HG03103 (cell line): ENCODE results near the gene ZNF446.
"Not testable (repeated sequence)": the region's sequence is repeated elsewhere in the genome, so short reads cannot be mapped to it uniquely, and the experiment has no call there.

ENCODE experiments used
- ATAC-seq: cut with Tn5 transposase; IDR thresholded peaks from one replicate; pipeline ENCODE4 v1.9.1; 2021; ENCODE audit warnings: low read depth; ENCODE audit not compliant: unreplicated experiment

Gene ZNF446

DNA sequence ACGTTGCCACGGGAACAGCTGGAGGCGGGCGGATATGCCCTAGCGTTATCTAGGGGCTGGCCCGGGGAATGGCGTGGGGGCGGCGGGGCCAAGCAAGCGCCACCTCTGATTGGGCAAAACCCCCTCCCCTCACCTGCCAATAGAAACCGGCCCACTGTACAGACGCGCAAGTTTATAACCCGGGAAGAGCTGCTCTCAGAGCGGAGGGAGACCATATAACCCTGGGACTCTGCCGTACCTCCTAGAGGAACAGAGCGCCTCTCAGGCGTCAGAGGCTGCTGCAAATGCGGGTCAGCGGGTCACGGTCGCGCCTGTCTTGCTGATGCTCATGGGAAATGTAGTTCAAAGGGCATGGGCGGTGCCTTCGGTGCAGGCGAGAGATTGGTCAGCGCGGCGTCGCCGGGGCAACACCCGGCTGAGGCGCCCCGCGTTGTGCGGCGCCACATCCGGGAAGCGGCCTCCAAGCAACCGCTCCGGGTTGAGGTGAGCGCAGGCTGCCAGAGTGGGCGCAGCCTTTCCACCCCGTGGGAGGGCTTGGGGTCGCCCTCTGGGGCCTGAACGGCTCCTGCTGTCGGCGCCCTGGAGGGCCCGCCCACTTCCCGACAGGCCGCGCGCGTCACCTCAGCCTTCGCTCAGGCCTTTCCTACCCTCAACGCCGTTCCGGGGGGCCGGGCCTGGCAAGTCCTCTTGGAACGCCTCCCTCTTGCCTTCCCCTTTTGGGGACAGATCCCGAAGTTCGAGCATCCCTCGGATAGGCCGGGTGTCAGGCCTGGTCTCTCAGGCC is at the start of gene ZNF446:
Gene ZNF446, plus strand, starts transcription at position 639 of the 784 bp plus-strand sequence. CDS start 867 bp downstream, outside the sequence.
- ATAC-seq, result peak; percentile 80

DNA sequence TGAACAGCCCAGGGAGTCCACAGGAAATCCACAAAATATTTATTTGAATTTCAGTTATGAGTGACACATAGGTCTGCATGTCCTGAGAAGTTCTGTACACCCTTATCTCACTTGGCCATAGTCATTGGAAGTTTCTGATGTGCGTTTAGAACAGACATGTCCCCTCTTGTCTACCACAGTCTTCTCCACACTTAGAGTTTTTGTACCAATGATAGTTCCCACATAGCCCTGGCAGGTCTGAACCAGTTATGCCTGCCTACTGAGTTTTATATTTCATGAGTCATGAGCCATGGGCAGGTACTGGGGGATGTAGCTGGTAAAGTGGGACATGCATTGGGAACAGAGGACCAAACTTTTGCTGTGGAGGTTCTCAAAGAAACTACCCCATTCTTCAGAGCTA is 47.5 kb upstream of the ZNF446 start:
- no peak for ATAC-seq

DNA sequence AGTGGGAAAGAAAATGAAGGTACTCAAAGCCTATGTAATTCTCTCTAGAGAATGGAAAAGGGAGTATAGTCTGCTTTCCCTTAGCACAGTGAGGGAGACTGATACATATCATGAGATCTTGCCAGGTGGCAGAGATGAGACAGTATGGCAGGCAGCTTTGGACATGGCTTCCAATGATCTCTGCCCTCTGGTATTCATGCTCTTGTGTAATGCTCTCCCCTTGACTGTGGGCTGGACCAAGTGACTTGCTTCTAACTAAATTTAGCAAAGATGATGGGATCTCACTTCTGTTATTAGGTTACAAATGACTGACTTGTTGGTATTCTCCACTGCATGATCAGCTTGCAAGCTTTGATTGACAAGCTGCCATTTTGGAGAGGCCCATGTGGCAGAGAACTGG is 46.4 kb upstream of the ZNF446 start:
- ATAC-seq, result no peak

GRCh38 chr19:58434217-58434616 is 41.9 kb upstream of the ZNF446 start:
- ATAC-seq, result no peak

DNA sequence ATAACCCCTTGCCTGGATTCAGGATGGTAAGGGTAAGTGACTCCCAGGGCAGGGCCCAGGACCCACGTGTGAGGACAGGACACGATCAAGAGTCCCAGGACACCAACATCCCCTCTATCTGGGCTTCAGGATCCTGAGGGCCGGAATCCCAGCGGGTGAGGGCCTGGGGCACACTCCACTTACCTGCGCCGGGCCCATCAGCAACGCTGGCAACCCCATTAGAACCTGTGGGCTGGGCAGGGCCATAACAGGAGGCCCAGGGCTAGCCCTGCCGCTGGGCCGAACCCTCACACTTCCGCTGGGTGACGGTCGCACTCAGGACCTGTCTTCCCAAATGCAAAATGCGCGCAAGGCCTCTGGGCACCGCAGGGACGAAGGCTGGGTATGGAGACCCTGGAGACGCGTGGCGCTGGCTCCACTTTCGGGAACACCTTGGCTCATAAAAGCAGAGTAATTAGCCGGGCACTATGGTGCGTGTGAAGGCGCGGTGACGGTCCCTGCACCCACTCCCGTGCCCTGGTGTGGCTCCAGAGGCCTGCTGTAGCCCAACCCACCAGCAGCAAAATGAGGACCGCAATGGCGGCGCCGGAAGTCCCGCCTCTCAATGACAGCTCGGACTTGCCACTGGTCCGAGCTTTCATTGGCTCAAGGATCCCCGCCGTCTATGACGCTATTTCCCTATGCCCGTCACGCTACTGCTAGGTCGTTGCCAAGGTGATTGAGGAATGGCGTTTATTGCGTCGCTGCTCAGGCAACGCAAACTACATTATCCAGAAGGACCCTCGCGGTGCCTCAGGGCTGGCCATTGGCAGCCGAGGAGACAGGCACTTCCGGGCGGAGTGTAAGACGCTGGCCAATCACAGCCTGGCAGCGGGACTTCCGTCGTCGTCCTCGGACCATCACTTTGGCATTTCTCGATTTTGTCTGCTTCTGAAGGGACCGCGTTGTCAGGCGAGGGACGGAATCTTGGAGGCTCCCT is 36.3 kb upstream of the ZNF446 start, which contains the start of gene ZNF132:
Gene ZNF132, minus strand, starts transcription at position 578 of the 979 bp plus-strand sequence. Its CDS starts 332 bp downstream, at position 246.
- peak; percentile 95 for ATAC-seq

DNA sequence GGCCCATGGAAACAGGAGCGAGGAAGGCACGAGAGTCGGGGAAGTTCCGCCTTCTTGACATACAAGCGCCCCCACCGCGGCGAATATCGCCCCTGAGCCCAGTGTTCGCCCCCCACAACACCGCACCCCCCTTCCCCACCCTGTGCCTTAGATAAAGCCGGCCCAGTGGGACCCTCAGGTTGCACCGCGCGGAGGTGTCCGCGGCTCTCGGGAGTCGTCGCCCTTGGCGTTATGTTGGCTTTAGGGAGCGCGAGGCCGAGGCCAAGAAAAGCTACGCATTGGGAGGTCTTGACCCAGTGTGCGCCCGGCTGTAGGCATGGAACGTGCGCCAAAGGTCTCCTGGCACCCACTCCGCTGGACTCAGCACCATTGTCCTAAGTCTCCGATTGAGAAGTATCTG is 35.6 kb upstream of the ZNF446 start:
- ATAC-seq, result no peak

DNA sequence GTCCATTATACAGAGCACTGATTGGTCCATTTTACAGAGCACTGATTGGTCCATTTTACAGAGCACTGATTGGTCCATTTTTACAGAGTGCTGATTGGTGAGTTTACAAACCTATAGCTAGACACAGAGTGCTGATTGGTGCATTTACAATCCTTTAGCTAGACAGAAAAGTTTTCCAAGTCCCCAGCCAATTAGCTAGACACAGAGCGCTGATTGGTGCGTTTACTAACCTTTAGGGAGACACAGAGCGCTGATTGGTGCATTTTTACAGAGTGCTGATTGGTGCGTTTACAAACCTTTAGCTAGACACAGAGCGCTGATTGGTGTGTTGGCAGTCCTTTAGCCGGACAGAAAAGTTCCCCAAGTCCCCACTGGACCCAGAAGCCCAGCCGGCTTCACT is 33.2 kb upstream of the ZNF446 start:
- not testable (repeated sequence) for ATAC-seq

DNA sequence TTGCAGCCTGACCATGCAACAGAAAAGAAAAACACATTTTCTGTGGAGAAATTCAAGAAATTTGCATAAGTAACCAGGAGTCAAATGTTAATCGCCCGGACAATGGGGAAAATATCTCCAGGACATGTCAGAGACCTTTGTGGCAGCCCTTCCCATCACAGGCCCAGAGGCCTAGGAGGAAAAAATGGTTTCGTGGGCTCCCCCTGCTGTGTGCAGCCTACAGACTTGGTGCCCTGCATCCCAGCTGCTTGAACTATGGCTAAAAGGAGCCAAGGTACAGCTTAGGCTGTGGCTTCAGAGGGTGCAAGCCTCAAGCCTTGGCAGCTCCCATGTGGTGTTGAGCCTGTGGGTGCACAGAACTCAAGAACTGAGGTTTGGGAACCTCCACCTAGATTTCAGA is 27.3 kb upstream of the ZNF446 start:
- ATAC-seq, result not testable (repeated sequence)

- not testable (repeated sequence) for ATAC-seq
Observed at GRCh38 chr19:58449980-58450379, 26.2 kb upstream of the ZNF446 start.

- peak; percentile 12 for ATAC-seq
Observed at GRCh38 chr19:58450856-58451357, 25.2 kb upstream of the ZNF446 start.

DNA sequence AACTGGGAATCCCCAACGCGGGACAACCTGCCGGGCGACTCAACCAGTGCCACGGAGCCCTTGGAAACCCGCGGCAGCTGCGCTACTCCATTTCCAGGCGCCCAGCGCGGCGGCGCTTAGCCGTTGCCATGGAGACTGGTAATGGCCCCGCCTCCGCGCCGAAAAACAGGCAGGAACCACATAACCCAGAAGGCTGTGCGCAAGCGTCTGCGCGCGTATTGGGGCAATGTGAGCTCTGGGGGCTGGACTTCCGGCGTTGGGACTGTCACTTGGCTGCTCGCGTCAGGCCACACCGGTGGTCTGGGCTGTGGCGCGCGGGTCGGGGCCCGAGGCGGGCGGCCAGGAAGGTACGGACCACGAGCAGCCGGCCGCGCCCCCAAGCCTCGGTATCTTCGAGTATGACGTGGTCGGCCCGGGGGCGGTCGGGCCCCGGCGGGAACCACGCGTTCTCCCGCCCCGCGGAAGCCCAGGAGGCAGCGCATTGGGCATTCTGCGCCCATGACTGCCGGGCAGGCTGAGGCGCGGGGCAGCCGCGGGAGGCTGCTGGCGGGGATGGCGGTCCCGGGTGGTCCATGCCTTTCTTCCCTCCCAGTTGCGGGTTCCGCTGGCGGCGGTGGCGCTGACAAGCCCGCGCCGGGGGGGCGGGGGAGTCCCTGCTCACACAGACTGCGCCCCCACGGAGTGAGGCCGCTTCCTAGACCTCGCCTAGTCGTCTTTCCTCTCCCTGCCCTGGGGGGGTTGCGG is 24.6 kb upstream of the ZNF446 start, which contains the start of gene ZNF324B:
Gene ZNF324B, plus strand, starts transcription at position 265 of the 744 bp plus-strand sequence. CDS start 2,080 bp downstream, outside the sequence.
- peak; percentile 92 for ATAC-seq

- no peak for ATAC-seq
Observed at GRCh38 chr19:58453743-58454142, 22.4 kb upstream of the ZNF446 start.

DNA sequence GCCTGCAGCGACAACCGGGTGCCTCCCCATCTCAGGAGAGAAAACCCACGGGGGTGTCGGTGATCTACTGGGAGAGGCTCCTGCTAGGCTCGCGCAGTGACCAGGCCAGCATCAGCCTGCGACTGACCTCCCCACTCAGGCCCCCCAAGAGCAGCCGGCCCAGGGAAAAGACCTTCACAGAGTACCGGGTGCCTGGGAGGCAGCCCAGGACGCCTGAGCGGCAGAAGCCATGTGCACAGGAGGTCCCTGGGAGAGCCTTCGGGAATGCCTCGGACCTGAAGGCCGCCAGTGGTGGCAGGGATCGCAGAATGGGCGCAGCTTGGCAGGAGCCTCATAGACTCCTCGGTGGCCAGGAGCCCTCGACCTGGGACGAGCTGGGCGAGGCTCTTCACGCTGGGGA is 20.8 kb upstream of the ZNF446 start:
- ATAC-seq, result no peak

DNA sequence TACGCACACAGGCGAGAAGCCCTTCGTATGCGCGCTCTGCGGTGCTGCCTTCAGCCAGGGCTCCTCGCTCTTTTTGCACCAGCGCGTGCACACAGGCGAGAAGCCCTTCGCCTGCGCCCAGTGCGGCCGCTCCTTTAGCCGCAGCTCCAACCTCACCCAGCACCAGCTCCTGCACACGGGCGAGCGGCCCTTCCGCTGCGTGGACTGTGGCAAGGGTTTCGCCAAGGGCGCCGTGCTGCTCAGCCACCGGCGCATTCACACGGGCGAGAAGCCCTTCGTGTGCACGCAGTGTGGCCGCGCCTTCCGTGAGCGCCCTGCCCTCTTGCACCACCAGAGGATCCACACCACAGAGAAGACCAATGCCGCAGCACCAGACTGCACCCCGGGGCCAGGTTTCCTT is 20.0 kb upstream of the ZNF446 start:
- ATAC-seq, result no peak

DNA sequence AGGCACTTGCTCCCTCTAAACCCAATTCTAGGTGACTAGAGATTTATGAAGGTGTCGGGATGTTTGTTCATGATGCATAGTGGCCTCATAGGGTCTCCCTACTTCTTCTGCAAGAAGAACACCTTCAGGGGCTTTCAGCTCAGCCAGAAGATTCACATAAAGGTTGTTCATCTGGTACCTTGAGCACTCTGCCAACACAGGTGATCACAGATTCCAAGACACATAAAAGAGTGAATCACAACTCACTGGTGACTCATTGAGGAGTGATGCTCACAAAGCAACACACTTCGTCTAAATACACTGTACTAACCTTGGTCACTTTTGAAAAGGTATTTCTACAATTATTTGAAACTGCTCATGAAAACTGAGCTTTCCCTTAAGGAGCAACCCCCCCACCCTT is 16.1 kb upstream of the ZNF446 start:
- ATAC-seq, result no peak

GRCh38 chr19:58466089-58466759 is 9.9 kb upstream of the ZNF446 start:
- ATAC-seq, result no peak

- peak; percentile 93 for ATAC-seq
Observed at GRCh38 chr19:58466760-58467589, 9.2 kb upstream of the ZNF446 start, which contains the start of gene ZNF324. TSS of gene ZNF324 (plus strand) at chr19:58467080. CDS start at chr19:58469186, 2,106 bp downstream.

DNA sequence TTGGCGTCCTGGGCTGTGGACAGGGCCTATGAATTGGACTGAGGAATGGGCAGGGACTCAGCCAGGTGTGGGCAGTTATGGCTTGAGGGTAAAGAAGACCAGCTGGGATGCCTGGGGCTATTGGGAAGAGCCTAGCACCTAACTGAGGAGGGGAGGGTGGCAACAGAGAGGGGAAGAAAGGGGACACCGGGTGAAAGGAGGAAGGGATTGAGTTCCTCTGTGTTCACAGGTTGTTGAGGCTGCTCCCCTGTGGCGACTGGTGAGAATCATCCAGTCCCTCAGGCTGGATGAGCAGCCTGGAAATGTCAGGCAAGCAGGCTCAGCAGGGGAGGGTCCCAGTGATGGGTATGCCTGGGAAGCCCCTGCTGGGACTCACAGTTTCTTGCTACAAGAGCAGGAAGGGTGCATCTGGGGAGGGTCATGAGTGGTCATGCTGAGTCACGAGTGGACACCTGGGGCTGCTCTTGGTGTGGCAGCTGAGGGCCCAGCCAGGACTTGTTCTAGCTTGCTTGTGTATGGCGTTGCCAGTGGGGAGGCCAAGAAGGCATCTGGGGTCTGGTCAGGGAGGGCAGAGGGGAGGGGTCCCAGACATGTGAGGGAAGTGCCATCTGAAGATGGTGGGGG is 7.8 kb upstream of the ZNF446 start:
- ATAC-seq, result no peak
